Measurements from ENCODE around the gene PKP4. TPM values are rescaled to one million over a fixed set of nuclear protein-coding genes. Genes with fewer than 3 reads are reported as not detected.
"Not testable (repeated sequence)": the region's sequence is repeated elsewhere in the genome, so short reads cannot be mapped to it uniquely, and the experiment has no call there.

Gene PKP4
- total and polyA plus RNA-seq, 4 donors, result 21.5 to 96.4 (median 32.8) TPM

DNA sequence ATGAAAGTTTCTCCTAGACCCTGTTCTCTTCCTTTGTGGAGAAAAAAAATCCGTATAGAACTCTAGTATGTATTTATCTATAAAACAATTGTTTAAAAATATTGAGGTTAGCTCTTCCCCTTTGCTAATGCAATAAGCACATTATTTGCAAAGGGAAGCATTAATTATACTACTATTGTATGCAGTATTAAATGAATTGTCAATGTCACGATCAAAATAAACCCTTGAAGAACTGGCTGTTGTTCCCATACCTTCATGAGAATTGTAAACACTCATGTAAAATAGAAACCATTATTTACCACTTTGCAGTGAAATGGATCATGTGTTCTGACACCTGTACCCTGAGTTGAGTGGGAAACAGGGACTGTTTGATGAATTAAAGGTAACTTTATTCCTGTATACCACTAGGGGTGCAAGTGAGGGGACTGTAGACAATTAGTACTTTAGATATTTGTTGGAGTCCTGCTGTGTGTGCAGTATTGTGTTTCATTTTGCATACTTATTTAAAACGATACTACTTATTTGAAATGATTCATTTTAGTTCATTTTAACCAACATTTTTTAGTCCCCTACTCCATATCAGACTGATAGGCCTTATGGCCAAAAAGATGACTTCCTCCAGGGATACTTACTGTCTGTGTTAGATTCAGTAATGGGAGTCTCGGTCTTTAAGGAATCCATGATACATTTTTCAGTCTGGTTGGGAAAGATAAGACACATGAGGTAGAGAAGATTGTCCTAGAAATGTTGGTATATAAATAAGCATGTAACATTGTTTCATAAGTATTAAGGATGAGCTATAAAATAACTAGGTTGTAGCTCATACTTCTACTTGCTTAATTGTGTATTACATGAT is 7.9 kb downstream of the PKP4 start:
- no peaks in the 10 kb centered on the region for H3K36me3 ChIP-seq (ENCODE audit: control insufficient read depth in 4 of 4, insufficient read depth in 4 of 4, low read length in 4 of 4)
- no peak for ATAC-seq (ENCODE audit: insufficient read depth, low FRiP score)
- no peak for DNase-seq

DNA sequence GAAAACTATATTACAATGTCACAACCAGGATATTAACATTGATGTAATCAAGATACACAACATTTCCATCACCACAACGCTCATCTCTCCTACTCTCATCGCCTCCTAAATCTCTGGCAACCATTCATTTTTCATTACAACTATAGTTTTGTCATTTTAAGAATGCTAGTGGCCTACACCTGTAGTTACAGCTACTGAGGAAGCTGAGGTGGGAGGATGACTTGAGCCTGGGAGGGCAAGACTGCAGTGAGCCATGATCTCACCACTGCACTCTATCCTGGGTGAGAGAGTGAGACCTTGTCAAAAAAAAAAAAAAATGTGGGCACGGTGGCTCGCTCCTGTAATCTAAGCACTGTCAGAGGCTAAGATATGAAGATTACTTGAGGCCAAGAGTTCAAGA is 10.5 kb downstream of the PKP4 start:
- DNase-seq, result no peak

More for the DNA sequence above, 7.9 kb downstream of the PKP4 start:
- Histone ChIP-seq H3K4me3 (no peak overlapping the region), H3K9me3 (ENCODE audit: control insufficient read depth in 4 of 4, insufficient read depth in 3 of 4, low read length in 3 of 4) (no peaks in the 10 kb centered on the region), H3K4me1 (ENCODE audit: control insufficient read depth in 5 of 5, insufficient read depth in 5 of 5, low read length in 5 of 5) (peaks cover 1 to 33% (median 11%) of the 10 kb centered on the region in 5 donors), H3K27me3 (ENCODE audit: control insufficient read depth in 3 of 3, insufficient read depth in 3 of 3, low read length in 2 of 3) (no peaks in the 10 kb centered on the region), H3K27ac (ENCODE audit: low read depth in 1 of 2, low read length in 1 of 2) (no peak overlapping the region), H3K9ac (ENCODE audit: insufficient read depth in 1 of 2, low read length in 2 of 2) (no peak overlapping the region)
- TF ChIP-seq, protein P1, sequence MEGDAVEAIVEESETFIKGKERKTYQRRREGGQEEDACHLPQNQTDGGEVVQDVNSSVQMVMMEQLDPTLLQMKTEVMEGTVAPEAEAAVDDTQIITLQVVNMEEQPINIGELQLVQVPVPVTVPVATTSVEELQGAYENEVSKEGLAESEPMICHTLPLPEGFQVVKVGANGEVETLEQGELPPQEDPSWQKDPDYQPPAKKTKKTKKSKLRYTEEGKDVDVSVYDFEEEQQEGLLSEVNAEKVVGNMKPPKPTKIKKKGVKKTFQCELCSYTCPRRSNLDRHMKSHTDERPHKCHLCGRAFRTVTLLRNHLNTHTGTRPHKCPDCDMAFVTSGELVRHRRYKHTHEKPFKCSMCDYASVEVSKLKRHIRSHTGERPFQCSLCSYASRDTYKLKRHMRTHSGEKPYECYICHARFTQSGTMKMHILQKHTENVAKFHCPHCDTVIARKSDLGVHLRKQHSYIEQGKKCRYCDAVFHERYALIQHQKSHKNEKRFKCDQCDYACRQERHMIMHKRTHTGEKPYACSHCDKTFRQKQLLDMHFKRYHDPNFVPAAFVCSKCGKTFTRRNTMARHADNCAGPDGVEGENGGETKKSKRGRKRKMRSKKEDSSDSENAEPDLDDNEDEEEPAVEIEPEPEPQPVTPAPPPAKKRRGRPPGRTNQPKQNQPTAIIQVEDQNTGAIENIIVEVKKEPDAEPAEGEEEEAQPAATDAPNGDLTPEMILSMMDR (IDR thresholded peaks at IDR 0.05; ENCODE audit: control extremely low read depth, extremely low read depth), result no peak
- 74 to 87% methylated on average over 4 of the region's 4 CpGs for WGBS, 2 donors

DNA sequence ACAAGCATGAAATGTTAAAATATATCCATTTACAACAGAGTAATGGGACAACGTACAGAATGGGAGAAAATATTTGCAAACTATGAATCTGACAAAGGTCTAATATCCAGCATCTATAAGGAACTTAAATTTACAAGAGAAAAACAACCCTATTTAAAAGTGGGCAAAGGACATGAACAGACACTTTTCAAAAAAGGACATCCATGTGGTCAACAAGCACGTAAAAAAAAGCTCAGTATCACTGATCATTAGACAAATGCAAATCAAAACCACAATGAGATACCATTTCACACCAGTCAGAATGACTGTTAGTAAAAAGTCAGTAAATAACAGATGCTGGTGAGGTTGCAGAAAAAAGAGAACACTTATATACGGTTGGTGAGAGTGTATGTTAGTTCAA is 16.1 kb downstream of the PKP4 start:
- not testable (repeated sequence) for DNase-seq; H3K9ac ChIP-seq (ENCODE audit: insufficient read depth in 1 of 2, low read length in 2 of 2); H3K27ac ChIP-seq (ENCODE audit: low read depth in 1 of 2, low read length in 1 of 2); H3K4me1 ChIP-seq (ENCODE audit: control insufficient read depth in 5 of 5, insufficient read depth in 5 of 5, low read length in 5 of 5); H3K4me3 ChIP-seq; H3K27me3 ChIP-seq (ENCODE audit: control insufficient read depth in 3 of 3, insufficient read depth in 3 of 3, low read length in 2 of 3); H3K9me3 ChIP-seq (ENCODE audit: control insufficient read depth in 4 of 4, insufficient read depth in 3 of 4, low read length in 3 of 4); ATAC-seq (ENCODE audit: insufficient read depth, low FRiP score)
- H3K36me3 ChIP-seq (ENCODE audit: control insufficient read depth in 4 of 4, insufficient read depth in 4 of 4, low read length in 4 of 4), result peaks cover 0 to 14% (median 5%) of the 10 kb centered on the region in 4 donors
- 94 to 96% methylated on average over 3 of the region's 3 CpGs for WGBS, 2 donors

More for the DNA sequence above, 10.5 kb downstream of the PKP4 start:
- ATAC-seq (ENCODE audit: insufficient read depth, low FRiP score), result no peak
- Histone ChIP-seq H3K9me3 (ENCODE audit: control insufficient read depth in 4 of 4, insufficient read depth in 3 of 4, low read length in 3 of 4) (no peaks in the 10 kb centered on the region), H3K4me1 (ENCODE audit: control insufficient read depth in 5 of 5, insufficient read depth in 5 of 5, low read length in 5 of 5) (peaks cover 0 to 14% (median 0%) of the 10 kb centered on the region in 5 donors), H3K4me3 (no peak overlapping the region), H3K36me3 (ENCODE audit: control insufficient read depth in 4 of 4, insufficient read depth in 4 of 4, low read length in 4 of 4) (peaks cover 0 to 8% (median 3%) of the 10 kb centered on the region in 4 donors), H3K9ac (ENCODE audit: insufficient read depth in 1 of 2, low read length in 2 of 2) (no peak overlapping the region), H3K27me3 (ENCODE audit: control insufficient read depth in 3 of 3, insufficient read depth in 3 of 3, low read length in 2 of 3) (no peaks in the 10 kb centered on the region), H3K27ac (ENCODE audit: low read depth in 1 of 2, low read length in 1 of 2) (no peak overlapping the region)
- WGBS, 2 donors, result 89% methylated on average over 4 of the region's 4 CpGs
- TF ChIP-seq, protein P1 (IDR thresholded peaks at IDR 0.05; ENCODE audit: control extremely low read depth, extremely low read depth), result no peak

DNA sequence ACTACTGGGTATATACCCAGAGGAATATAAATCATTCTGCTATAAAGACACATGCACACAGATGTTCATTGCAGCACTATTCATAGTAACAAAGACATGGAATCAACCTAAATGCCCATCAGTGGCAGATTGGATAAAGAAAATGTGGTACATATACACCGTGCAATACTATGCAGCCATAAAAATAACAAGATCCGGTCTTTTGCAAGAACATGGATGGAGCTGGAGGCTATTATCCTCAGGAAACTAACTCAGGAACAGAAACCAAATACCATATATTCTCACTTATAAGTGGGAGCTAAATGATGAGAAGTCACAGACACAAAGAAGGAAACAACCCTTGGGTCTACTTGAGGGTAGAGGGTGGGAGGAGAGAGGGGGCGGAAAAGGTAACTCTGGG is 16.5 kb downstream of the PKP4 start:
- WGBS, 2 donors, result 96 to 97% methylated on average over 3 of the region's 3 CpGs
- ATAC-seq (ENCODE audit: insufficient read depth, low FRiP score), result not testable (repeated sequence)

More for the DNA sequence above, 16.5 kb downstream of the PKP4 start:
- Histone ChIP-seq H3K4me1 (ENCODE audit: control insufficient read depth in 5 of 5, insufficient read depth in 5 of 5, low read length in 5 of 5) (peaks cover 0 to 12% (median 5%) of the 10 kb centered on the region in 5 donors), H3K36me3 (ENCODE audit: control insufficient read depth in 4 of 4, insufficient read depth in 4 of 4, low read length in 4 of 4) (peaks cover 0 to 14% (median 5%) of the 10 kb centered on the region in 4 donors)
- H3K4me3 ChIP-seq; H3K27ac ChIP-seq (ENCODE audit: low read depth in 1 of 2, low read length in 1 of 2); DNase-seq; H3K27me3 ChIP-seq (ENCODE audit: control insufficient read depth in 3 of 3, insufficient read depth in 3 of 3, low read length in 2 of 3); H3K9ac ChIP-seq (ENCODE audit: insufficient read depth in 1 of 2, low read length in 2 of 2); H3K9me3 ChIP-seq (ENCODE audit: control insufficient read depth in 4 of 4, insufficient read depth in 3 of 4, low read length in 3 of 4): not testable (repeated sequence)
